Upper lobe of left lung (tissue), 4 donors: ENCODE results near the gene NAGPA.

Experiments used
- CTCF ChIP-seq, 6 experiments: fragments of 450-650 bp in 4 of 6; fragments of 200-600 bp in 2 of 6; sonication (generic) in 2 of 6; IDR thresholded peaks; one replicate each; pipeline ENCODE4 v1.5.1; 2016 to 2019; ENCODE audit warnings: antibody characterized with exemption in 6 of 6
- POLR2A ChIP-seq, 4 donors: fragments of 450-650 bp; IDR thresholded peaks; one replicate each; pipeline ENCODE4 v1.5.1; 2016 to 2017; ENCODE audit warnings: antibody characterized with exemption in 4 of 4, mild to moderate bottlenecking in 2 of 4

GRCh38 chr16:5035909-5036227, 2.1 kb upstream of the NAGPA start:
- TF ChIP-seq POLR2A (IDR thresholded peaks at IDR 0.05) (no peak), CTCF (IDR thresholded peaks at IDR 0.05) (no peak)
